ENCODE data around the gene GBE1. TPM values are rescaled to one million over a fixed set of nuclear protein-coding genes. Genes with fewer than 3 reads are reported as not detected.

The GBE1 gene
- total RNA-seq, 1 donor = 184 TPM

DNA sequence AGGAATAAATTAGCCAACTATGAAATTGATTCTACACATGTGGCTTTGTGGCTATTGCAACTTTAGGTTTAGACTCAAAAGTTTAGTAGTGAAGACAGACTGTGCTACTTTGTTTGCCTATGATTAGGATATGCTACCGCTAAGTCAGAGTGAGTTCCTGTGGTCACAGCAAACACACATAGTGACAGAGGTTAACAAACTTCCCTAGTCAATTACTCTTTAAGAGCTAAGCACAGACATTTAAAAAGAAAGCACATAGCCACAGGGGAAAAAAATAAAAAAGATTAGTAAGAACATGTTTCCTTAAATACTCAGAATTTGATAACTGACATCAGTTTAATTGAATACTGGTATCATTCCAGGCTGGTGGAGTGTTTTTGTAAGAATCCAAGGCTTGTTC lies 207.1 kb downstream of the GBE1 start:
- DNase-seq (ENCODE audit: insufficient read length, low spot score, missing footprints) = no peak

DNA sequence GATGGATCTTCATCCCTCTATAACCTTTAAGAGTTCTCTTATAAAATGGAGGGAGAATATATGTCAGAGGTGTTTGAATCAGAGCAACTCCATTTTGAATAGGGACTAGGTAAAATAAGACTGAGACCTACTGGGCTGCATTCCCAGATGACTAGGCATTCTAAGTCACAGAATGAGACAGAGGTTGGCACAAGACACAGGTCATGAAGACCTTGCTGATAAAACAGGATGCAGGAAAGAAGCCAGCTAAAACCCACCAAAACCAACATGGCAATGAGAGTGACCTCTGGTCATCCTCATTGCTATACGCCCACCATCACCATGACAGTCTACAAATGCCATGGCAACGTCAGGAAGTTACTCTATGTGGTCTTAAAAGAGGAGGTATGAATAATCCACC lies 211.0 kb downstream of the GBE1 start:
- no peak overlapping the region for H3K4me3 ChIP-seq (ENCODE audit: insufficient read depth, low read length)
- peak overlapping the region; percentile 57 for H3K27ac ChIP-seq (ENCODE audit: low read depth, low read length)
- no peak overlapping the region for H3K4me2 ChIP-seq (ENCODE audit: insufficient read depth, low read length)
- no peaks in the 10 kb centered on the region for H3K27me3 ChIP-seq (ENCODE audit: insufficient read depth, low read length)
- peaks cover 31% of the 10 kb centered on the region for H3K4me1 ChIP-seq (ENCODE audit: insufficient read depth, low read length)
- H2AFZ ChIP-seq (ENCODE audit: low read length) = no peak overlapping the region
- no peaks in the 10 kb centered on the region for H3K79me2 ChIP-seq (ENCODE audit: insufficient read depth, low read length)
- no peaks in the 10 kb centered on the region for H4K20me1 ChIP-seq (ENCODE audit: insufficient read depth, low read length)
- no peaks in the 10 kb centered on the region for H3K36me3 ChIP-seq (ENCODE audit: insufficient read depth, low read length)
- TF ChIP-seq, protein P1, sequence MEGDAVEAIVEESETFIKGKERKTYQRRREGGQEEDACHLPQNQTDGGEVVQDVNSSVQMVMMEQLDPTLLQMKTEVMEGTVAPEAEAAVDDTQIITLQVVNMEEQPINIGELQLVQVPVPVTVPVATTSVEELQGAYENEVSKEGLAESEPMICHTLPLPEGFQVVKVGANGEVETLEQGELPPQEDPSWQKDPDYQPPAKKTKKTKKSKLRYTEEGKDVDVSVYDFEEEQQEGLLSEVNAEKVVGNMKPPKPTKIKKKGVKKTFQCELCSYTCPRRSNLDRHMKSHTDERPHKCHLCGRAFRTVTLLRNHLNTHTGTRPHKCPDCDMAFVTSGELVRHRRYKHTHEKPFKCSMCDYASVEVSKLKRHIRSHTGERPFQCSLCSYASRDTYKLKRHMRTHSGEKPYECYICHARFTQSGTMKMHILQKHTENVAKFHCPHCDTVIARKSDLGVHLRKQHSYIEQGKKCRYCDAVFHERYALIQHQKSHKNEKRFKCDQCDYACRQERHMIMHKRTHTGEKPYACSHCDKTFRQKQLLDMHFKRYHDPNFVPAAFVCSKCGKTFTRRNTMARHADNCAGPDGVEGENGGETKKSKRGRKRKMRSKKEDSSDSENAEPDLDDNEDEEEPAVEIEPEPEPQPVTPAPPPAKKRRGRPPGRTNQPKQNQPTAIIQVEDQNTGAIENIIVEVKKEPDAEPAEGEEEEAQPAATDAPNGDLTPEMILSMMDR (IDR thresholded peaks at IDR 0.05; ENCODE audit: extremely low read depth, low read depth, low read length) = no peak
- H3K9me3 ChIP-seq (ENCODE audit: low read depth, low read length) = no peaks in the 10 kb centered on the region
- no peak for DNase-seq (ENCODE audit: insufficient read length, low spot score, missing footprints)

More for the DNA sequence above, 207.1 kb downstream of the GBE1 start:
- TF ChIP-seq, protein P1 (IDR thresholded peaks at IDR 0.05; ENCODE audit: extremely low read depth, low read depth, low read length) = no peak
- no peaks in the 10 kb centered on the region for H3K27me3 ChIP-seq (ENCODE audit: insufficient read depth, low read length)
- no peaks in the 10 kb centered on the region for H3K79me2 ChIP-seq (ENCODE audit: insufficient read depth, low read length)
- H3K27ac ChIP-seq (ENCODE audit: low read depth, low read length) = no peak overlapping the region
- no peaks in the 10 kb centered on the region for H4K20me1 ChIP-seq (ENCODE audit: insufficient read depth, low read length)
- no peak overlapping the region for H3K4me2 ChIP-seq (ENCODE audit: insufficient read depth, low read length)
- H2AFZ ChIP-seq (ENCODE audit: low read length) = no peak overlapping the region
- H3K36me3 ChIP-seq (ENCODE audit: insufficient read depth, low read length) = no peaks in the 10 kb centered on the region
- H3K9me3 ChIP-seq (ENCODE audit: low read depth, low read length) = no peaks in the 10 kb centered on the region
- H3K4me3 ChIP-seq (ENCODE audit: insufficient read depth, low read length) = no peak overlapping the region
- H3K4me1 ChIP-seq (ENCODE audit: insufficient read depth, low read length) = peaks cover 29% of the 10 kb centered on the region

DNA sequence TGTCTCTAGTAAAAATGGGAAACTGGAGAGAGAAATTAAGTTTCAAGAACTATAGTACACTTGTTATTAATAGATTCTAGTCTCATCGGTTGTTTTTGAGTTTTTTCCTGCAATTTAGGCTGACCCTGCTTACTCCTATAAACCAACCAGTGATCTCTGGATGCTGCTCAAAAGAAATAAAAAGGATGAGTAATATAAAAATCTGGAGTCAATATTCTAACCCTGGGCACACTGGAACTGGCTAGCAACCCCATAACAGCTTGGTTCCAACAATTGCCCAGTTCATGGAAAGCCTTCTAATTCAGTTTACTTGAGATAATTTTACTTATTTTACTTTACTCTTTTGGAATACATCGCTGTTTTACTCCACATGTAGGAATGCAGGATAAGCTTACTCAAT lies 211.6 kb downstream of the GBE1 start:
- Histone ChIP-seq H4K20me1 (ENCODE audit: insufficient read depth, low read length) (no peaks in the 10 kb centered on the region), H3K4me2 (ENCODE audit: insufficient read depth, low read length) (no peak overlapping the region), H3K36me3 (ENCODE audit: insufficient read depth, low read length) (no peaks in the 10 kb centered on the region), H3K4me1 (ENCODE audit: insufficient read depth, low read length) (peaks cover 31% of the 10 kb centered on the region), H3K4me3 (ENCODE audit: insufficient read depth, low read length) (no peak overlapping the region), H3K27me3 (ENCODE audit: insufficient read depth, low read length) (no peaks in the 10 kb centered on the region), H3K27ac (ENCODE audit: low read depth, low read length) (peak overlapping the region; percentile 57), H3K79me2 (ENCODE audit: insufficient read depth, low read length) (no peaks in the 10 kb centered on the region), H3K9me3 (ENCODE audit: low read depth, low read length) (no peaks in the 10 kb centered on the region), H2AFZ (ENCODE audit: low read length) (no peak overlapping the region)
- no peak for DNase-seq (ENCODE audit: insufficient read length, low spot score, missing footprints)
- TF ChIP-seq, protein P1 (IDR thresholded peaks at IDR 0.05; ENCODE audit: extremely low read depth, low read depth, low read length) = no peak

DNA sequence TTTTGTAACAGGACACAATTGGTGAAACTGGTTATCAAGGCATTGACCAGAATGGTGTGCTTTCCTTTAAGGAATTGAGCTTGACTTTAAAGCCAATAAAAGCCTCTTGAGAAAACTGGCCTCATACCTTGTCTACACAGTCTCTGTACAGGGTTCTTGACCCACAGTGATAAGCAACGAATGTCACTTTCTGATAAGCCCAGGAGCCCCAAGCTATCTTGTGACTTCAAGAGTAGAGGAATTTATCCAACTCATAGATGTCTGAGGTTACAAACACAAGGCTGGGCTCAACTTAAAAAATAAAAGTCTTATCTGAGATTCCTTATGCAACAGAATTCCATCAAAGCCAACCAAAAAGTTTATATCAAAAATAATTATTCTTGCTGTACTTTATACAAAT lies 212.1 kb downstream of the GBE1 start:
- Histone ChIP-seq H4K20me1 (ENCODE audit: insufficient read depth, low read length) (no peaks in the 10 kb centered on the region), H3K27me3 (ENCODE audit: insufficient read depth, low read length) (no peaks in the 10 kb centered on the region), H3K79me2 (ENCODE audit: insufficient read depth, low read length) (no peaks in the 10 kb centered on the region), H3K27ac (ENCODE audit: low read depth, low read length) (peak overlapping the region; percentile 57), H3K4me2 (ENCODE audit: insufficient read depth, low read length) (no peak overlapping the region), H3K9me3 (ENCODE audit: low read depth, low read length) (no peaks in the 10 kb centered on the region), H3K4me1 (ENCODE audit: insufficient read depth, low read length) (peaks cover 27% of the 10 kb centered on the region), H3K36me3 (ENCODE audit: insufficient read depth, low read length) (no peaks in the 10 kb centered on the region), H3K4me3 (ENCODE audit: insufficient read depth, low read length) (no peak overlapping the region), H2AFZ (ENCODE audit: low read length) (no peak overlapping the region)
- TF ChIP-seq, protein P1 (IDR thresholded peaks at IDR 0.05; ENCODE audit: extremely low read depth, low read depth, low read length) = no peak
- DNase-seq (ENCODE audit: insufficient read length, low spot score, missing footprints) = no peak
